Retina (tissue), 1 donor: ENCODE results near the gene PTH1R.
"Not testable (repeated sequence)": the region's sequence is repeated elsewhere in the genome, so short reads cannot be mapped to it uniquely, and the experiment has no call there.

Experiments used
- DNase-seq: peaks from one replicate; pipeline ENCODE4 v3.0.0-alpha.2; 2016

Gene PTH1R

DNA sequence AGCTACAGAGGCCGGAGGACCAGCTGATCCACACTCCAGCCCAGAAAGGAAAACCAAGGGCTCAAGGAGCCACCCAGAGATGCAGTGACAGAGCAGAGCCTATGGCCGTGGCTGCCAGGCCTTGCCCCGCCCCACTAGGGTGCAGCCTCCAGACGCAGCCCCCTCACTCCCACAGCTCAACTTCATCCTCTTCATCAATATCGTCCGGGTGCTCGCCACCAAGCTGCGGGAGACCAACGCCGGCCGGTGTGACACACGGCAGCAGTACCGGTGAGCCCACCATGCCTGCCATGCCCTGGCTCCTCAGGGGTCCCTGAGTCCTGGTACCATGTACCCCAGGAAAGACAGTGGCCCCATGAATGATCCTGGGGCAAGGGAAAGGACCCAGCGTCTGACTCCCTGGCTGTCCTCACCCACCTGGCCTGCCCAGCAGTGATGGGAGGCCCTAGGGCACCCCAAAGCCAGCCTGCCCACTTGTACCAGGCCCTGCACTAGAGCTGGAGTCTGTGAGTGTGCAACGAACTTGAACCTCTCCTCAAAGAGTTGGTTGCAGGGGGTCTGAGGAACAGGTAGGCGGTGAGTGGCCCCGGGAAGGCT, 24.2 kb downstream of the PTH1R start:
- DNase-seq: no peak

- DNase-seq: no peak
Observed at GRCh38 chr3:46902188-46902631, 24.7 kb downstream of the PTH1R start.

DNA sequence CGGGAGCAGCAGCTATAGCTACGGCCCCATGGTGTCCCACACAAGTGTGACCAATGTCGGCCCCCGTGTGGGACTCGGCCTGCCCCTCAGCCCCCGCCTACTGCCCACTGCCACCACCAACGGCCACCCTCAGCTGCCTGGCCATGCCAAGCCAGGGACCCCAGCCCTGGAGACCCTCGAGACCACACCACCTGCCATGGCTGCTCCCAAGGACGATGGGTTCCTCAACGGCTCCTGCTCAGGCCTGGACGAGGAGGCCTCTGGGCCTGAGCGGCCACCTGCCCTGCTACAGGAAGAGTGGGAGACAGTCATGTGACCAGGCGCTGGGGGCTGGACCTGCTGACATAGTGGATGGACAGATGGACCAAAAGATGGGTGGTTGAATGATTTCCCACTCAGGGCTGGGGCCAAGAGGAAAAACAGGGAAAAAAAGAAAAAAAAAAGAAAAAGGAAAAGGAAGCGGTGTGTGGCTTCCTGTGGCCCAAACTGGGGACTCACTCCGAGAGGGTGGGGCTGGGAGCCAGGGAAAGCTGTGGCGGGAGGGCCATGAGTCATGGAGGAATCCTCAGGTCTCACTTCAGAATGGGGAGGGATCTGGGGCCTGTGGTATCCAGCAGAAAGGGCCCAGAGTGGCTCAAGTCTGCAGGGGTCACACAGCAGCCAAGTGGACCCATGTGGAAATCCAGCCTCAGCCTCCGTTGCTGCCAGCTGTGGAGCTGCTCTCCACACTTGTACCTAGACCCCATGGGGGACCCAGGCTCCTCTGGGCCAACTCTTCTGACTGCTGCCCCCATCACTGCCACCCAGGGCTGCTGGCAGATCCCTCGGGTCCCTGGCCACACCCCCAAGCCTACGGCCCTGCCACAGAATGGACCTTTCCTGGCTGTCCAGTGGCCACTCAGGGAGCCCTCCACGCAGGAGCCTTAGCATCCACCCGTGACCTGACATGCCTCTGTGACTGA, 26.1 kb downstream of the PTH1R start:
- no peak for DNase-seq

GRCh38 chr3:46904303-46905212, 27.0 kb downstream of the PTH1R start:
- DNase-seq: no peak

DNA sequence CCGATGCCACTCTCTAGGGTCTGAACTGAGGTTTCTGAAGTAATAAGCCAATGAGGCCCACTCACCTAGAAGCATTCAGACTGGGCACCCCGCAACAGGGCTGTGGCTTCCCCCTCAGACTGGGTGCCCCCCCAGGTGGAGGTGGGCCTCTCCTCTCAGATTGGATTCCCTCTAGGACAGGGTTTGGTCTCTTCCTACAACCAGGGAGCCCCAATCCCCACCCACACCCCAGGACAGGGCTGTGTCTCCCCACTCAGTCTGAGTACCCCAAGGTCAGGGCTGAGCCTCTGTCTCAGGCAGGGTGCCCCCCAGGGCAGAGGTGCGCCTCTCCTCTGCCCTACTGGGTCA, 27.7 kb downstream of the PTH1R start:
- no peak for DNase-seq

- no peak for DNase-seq
Observed at GRCh38 chr3:46905661-46906451, 28.3 kb downstream of the PTH1R start.

- DNase-seq: no peak
Observed at GRCh38 chr3:46906471-46907058, 29.0 kb downstream of the PTH1R start.

GRCh38 chr3:46907271-46907670, 29.8 kb downstream of the PTH1R start:
- DNase-seq: no peak

DNA sequence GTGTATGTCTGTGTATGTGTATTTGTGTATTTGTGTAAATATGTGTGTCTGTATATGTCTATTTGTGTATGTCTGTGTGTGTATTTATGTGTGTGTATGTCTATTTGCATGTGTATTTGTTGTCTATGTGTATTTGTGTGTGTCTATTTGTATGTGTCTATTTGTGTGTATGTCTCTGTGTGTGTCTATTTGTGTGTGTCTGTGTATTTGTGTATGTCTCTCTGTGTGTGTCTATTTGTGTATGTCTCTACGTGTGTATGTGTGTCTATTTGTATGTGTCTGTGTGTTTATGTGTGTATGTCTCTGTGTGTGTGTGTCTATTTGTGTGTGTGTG, 30.4 kb downstream of the PTH1R start:
- DNase-seq: no peak

DNA sequence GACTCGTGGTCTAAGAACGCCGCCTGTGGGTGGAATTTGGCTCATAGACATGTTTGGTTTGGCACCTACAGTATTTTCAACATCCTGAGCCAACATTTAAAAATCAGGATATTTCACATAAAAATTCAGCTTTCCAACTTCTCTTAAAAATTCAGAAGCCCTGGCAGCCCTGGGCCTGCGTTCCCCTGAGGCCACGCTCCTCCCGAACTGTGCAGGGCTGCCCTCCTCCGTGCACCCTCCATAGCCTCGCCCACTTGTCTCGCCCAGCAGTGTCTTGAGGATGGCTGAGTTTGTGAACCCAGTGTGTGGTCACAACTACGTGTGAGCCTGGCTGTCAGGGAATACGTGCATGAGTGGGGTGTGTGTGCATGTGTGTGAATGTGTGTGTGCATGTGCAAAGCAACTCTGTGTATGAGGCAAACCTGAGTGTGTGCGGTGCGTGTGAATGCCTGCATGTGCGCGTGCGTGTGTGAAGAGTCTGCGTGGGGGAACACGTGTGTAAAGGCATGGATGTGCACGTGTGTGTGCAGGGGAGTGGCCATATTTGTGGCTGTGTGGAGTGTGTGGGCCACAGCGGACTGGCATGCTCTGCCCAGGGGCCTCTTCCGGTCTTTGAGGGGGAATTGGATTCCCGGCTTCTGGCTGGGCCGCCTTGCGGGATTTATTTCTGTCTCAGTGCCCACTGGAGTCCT, 30.9 kb downstream of the PTH1R start:
- DNase-seq: no peak

GRCh38 chr3:46908986-46909534, 31.5 kb downstream of the PTH1R start:
- no peak for DNase-seq

GRCh38 chr3:46909535-46910161, 32.1 kb downstream of the PTH1R start:
- peak; percentile 91 for DNase-seq

- no peak for DNase-seq
Observed at GRCh38 chr3:46910166-46910760, 32.7 kb downstream of the PTH1R start.

DNA sequence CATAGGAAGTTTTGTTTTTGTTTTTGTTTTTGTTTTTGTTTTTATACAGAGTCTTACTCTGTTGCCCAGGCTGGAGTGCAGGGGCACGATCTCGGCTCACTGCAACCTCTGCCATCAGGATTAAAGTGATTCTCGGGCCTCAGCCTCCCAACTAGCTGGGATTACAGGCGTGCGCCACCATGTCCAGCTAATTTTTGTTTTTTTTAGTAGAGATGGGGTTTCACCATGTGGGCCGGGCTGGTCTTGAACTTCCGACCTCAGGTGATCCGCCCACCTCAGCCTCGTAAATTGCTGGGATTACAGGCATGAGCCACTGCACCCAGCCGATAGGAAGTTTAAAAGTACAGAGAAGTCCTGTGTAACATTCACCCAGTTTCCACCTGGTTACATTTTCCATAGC, 33.4 kb downstream of the PTH1R start:
- not testable (repeated sequence) for DNase-seq

DNA sequence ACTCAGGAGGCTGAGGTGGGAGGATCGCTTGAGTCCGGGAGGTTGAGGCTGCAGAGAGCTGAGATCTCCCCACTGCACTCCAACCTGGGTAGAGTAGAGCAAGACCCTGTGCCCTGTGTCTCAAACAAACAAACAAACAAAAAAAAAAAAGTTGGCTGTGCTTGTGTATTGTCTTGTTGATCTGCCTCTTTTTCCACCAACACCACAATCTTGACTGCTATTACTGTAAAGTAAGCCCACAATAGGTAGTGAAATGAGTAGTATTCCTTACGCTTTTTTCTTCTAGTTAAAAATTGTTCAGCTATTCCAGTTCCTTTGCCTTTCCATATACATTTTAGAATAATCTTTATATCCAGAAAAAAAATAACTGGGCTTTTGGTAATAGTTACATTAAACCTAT, 35.5 kb downstream of the PTH1R start:
- DNase-seq: no peak

DNA sequence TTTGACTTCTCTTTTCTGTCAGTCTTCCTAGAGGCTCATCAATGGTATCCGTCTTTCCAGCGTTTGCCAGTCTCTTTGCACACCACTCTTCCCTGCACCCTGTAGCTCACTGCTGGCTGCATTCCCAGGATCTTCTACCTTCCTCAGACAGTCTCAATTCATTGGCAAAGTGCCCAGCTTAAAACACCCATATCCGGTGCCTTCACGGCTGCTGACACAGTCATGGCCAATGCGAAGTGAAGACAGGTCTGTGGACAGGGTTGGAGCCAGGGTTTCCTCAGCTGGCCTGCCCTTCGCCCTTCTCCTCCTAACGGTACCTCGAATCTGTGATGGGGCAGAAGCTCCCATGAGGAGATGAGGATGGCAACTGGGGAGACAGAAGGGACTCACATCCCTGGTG, 36.1 kb downstream of the PTH1R start:
- DNase-seq: no peak

GRCh38 chr3:46914849-46915248, 37.3 kb downstream of the PTH1R start:
- no peak for DNase-seq

GRCh38 chr3:46915297-46915822, 37.8 kb downstream of the PTH1R start:
- no peak for DNase-seq

DNA sequence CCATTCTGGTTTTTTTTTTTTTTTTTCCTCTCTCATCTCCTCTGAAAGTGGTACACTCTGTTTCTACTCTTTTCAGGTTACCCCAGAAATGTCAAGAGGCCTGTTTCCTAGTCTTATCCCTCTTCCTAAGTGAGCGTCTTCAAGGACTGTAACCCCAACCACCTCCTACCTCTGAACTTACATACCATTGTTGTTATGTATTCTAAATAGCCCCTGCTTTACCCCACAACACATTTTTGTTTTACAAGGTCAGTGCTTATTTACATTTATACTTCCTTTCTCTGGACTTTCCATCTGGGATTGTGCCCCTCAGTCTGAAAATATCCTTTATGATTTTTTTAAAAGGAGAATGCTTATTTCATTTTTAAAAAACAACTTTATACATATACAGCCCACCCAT, 38.8 kb downstream of the PTH1R start:
- no peak for DNase-seq

GRCh38 chr3:46916799-46917198, 39.3 kb downstream of the PTH1R start:
- DNase-seq: no peak
